IMR-90 (cell line): Measurements from ENCODE around the gene ZDHHC14.

ENCODE experiments used
- BHLHE40 ChIP-seq: fragments of 150-350 bp; IDR thresholded peaks from 2 replicates; pipeline ENCODE4 v1.6.1; 2016; ENCODE audit warnings: mild to moderate bottlenecking, low read depth, low read length
- CEBPB ChIP-seq: IDR thresholded peaks from 2 replicates; pipeline ENCODE4 v1.6.1; 2012; ENCODE audit warnings: low read depth, low read length, improper control_type of control experiment
- CTCF ChIP-seq: conservative IDR thresholded peaks from 2 replicates; pipeline ENCODE4 v1.5.1; 2012; ENCODE audit warnings: mild to moderate bottlenecking, low read depth, low read length, improper control_type of control experiment
- MAZ ChIP-seq: IDR thresholded peaks from 2 replicates; pipeline ENCODE4 v1.6.1; 2012; ENCODE audit warnings: low read depth, mild to moderate bottlenecking, low read length, improper control_type of control experiment, moderate library complexity, borderline replicate concordance
- MXI1 ChIP-seq: IDR thresholded peaks from 2 replicates; pipeline ENCODE4 v1.6.1; 2012; ENCODE audit warnings: low read depth, mild to moderate bottlenecking, low read length, moderate library complexity, borderline replicate concordance
- POLR2A ChIP-seq: IDR thresholded peaks from 2 replicates; pipeline ENCODE4 v1.6.1; 2012; ENCODE audit warnings: mild to moderate bottlenecking, low read depth, low read length
- RAD21 ChIP-seq: IDR thresholded peaks from 2 replicates; pipeline ENCODE4 v1.6.1; 2012; ENCODE audit warnings: low read length, improper control_type of control experiment
- RFX5 ChIP-seq: IDR thresholded peaks from 2 replicates; pipeline ENCODE4 v1.8.0; 2012; ENCODE audit warnings: low read depth, mild to moderate bottlenecking, low read length, moderate library complexity
- SMC3 ChIP-seq: fragments of 150-350 bp; IDR thresholded peaks from 2 replicates; pipeline ENCODE4 v1.6.1; 2016; ENCODE audit warnings: low read depth, mild to moderate bottlenecking, antibody characterized with exemption, low read length, moderate library complexity

- TF ChIP-seq SMC3 (no peak), CTCF (no peak), POLR2A (no peak), CEBPB (no peak), BHLHE40 (no peak), MXI1 (no peak), MAZ (no peak), RFX5 (no peak), RAD21 (no peak)
Observed at GRCh38 chr6:157361886-157362285, 19.1 kb upstream of the ZDHHC14 start.
